ENCODE data around the gene TSPAN12. TPM values are rescaled to one million over a fixed set of nuclear protein-coding genes. Genes with fewer than 3 reads are reported as not detected.
A peak's percentile ranks its signal among the peaks of the same experiment; 100 is the strongest.

The TSPAN12 gene
- total RNA-seq, 1 experiment from 2014 or later: 17.3 TPM

DNA sequence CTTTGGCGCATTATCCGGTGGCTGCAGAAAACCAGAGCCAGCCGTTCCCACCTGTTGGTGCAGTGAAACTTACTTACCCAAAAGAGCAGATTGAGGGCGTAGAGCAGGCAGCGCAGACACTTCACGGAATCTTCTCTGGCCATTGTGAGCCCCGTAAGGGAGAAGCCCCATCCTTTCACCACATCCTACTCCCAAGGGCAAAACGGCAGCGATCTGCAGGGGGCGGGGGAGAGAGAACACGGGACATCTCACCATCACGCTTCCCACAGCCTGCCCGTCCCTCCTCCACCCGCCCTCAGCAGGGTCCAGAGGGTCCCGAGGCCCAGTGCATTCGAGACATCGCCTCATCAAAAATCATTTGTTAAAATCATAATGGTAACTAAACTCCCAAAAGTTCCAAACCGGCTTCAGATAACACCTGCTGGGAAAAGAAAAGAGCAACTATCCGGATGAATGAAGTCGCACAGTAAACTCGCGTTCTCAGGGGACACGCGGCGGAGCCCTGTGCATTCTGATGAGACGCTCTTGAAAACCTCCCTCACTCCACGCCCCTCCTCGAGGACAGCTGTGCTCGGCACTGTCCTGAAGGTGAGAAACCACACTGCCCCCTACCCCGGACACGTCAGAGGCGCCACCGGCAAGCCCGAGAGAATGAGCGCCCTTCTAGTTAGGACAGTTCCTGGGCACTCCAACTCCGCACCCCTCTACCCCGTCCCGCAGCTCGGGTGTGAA is 1.2 kb downstream of the TSPAN12 start (continued):
- TF ChIP-seq, protein P1, sequence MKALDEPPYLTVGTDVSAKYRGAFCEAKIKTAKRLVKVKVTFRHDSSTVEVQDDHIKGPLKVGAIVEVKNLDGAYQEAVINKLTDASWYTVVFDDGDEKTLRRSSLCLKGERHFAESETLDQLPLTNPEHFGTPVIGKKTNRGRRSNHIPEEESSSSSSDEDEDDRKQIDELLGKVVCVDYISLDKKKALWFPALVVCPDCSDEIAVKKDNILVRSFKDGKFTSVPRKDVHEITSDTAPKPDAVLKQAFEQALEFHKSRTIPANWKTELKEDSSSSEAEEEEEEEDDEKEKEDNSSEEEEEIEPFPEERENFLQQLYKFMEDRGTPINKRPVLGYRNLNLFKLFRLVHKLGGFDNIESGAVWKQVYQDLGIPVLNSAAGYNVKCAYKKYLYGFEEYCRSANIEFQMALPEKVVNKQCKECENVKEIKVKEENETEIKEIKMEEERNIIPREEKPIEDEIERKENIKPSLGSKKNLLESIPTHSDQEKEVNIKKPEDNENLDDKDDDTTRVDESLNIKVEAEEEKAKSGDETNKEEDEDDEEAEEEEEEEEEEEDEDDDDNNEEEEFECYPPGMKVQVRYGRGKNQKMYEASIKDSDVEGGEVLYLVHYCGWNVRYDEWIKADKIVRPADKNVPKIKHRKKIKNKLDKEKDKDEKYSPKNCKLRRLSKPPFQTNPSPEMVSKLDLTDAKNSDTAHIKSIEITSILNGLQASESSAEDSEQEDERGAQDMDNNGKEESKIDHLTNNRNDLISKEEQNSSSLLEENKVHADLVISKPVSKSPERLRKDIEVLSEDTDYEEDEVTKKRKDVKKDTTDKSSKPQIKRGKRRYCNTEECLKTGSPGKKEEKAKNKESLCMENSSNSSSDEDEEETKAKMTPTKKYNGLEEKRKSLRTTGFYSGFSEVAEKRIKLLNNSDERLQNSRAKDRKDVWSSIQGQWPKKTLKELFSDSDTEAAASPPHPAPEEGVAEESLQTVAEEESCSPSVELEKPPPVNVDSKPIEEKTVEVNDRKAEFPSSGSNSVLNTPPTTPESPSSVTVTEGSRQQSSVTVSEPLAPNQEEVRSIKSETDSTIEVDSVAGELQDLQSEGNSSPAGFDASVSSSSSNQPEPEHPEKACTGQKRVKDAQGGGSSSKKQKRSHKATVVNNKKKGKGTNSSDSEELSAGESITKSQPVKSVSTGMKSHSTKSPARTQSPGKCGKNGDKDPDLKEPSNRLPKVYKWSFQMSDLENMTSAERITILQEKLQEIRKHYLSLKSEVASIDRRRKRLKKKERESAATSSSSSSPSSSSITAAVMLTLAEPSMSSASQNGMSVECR (CRISPR knock-in tag; IDR thresholded peaks at IDR 0.05; ENCODE audit: borderline replicate concordance): 0 out of 2 replicates have a peak, but pooled peaks have one; percentile 37
- TF ChIP-seq ZNF263 (CRISPR knock-in tag; IDR thresholded peaks at IDR 0.05; ENCODE audit: low read depth) (no peak), TEAD1 (CRISPR knock-in tag; IDR thresholded peaks at IDR 0.05) (peak; percentile 55; the same call in 1 of the 2 replicates), ZBTB21 (CRISPR knock-in tag; IDR thresholded peaks at IDR 0.05; ENCODE audit: borderline replicate concordance) (no peak), SMAD3 (CRISPR knock-in tag; IDR thresholded peaks at IDR 0.05; ENCODE audit: borderline replicate concordance) (0 out of 2 replicates have a peak, but pooled peaks have one; percentile 22), JAZF1 (CRISPR knock-in tag; IDR thresholded peaks at IDR 0.05) (no peak), ZNF138 (CRISPR knock-in tag; conservative IDR thresholded peaks at IDR 0.05) (no peak)
- TF ChIP-seq, protein P2, sequence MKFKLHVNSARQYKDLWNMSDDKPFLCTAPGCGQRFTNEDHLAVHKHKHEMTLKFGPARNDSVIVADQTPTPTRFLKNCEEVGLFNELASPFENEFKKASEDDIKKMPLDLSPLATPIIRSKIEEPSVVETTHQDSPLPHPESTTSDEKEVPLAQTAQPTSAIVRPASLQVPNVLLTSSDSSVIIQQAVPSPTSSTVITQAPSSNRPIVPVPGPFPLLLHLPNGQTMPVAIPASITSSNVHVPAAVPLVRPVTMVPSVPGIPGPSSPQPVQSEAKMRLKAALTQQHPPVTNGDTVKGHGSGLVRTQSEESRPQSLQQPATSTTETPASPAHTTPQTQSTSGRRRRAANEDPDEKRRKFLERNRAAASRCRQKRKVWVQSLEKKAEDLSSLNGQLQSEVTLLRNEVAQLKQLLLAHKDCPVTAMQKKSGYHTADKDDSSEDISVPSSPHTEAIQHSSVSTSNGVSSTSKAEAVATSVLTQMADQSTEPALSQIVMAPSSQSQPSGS (CRISPR knock-in tag; IDR thresholded peaks at IDR 0.05; ENCODE audit: borderline replicate concordance, low read depth): no peak
- TF ChIP-seq, protein P3, sequence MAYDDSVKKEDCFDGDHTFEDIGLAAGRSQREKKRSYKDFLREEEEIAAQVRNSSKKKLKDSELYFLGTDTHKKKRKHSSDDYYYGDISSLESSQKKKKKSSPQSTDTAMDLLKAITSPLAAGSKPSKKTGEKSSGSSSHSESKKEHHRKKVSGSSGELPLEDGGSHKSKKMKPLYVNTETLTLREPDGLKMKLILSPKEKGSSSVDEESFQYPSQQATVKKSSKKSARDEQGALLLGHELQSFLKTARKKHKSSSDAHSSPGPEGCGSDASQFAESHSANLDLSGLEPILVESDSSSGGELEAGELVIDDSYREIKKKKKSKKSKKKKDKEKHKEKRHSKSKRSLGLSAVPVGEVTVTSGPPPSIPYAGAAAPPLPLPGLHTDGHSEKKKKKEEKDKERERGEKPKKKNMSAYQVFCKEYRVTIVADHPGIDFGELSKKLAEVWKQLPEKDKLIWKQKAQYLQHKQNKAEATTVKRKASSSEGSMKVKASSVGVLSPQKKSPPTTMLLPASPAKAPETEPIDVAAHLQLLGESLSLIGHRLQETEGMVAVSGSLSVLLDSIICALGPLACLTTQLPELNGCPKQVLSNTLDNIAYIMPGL (CRISPR knock-in tag; IDR thresholded peaks at IDR 0.05): no peak
- TF ChIP-seq, protein P4, sequence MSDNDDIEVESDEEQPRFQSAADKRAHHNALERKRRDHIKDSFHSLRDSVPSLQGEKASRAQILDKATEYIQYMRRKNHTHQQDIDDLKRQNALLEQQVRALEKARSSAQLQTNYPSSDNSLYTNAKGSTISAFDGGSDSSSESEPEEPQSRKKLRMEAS (CRISPR knock-in tag; IDR thresholded peaks at IDR 0.05): no peak

DNA sequence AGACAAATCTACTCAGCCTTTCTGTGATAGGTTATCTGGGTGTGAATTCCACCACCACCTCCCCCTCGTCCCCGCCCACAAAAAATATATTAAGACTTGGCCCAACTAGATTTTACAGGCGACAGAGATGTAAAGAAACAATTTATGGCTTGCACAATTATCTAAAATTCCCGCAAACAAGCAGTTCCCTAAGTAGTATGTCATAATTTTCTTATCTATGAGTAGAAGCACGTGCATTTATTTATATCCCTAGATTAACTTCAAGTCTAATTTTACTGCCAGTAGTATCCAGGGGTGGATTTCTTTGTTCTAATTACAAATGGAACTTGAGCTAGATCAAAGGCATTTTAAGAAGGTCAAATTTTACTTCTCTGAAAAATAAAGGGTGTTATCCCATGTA is 1.7 kb downstream of the TSPAN12 start:
- H3K27ac Mint-ChIP-seq: no peak overlapping the region
- peaks cover 31% of the 10 kb centered on the region for H3K4me1 Mint-ChIP-seq
- ChIA-PET CTCF (interaction anchor here (0.7 to 1.3 kb wide), 2 partner anchors 9 to 64 kb away, joined by 4 read pairs; no protein-coding TSS in a partner anchor), POLR2A (no interaction called here)
- no peaks in the 10 kb centered on the region for H3K9me3 Mint-ChIP-seq
- peaks cover 3% of the 10 kb centered on the region for H3K36me3 Mint-ChIP-seq
- H3K4me3 Mint-ChIP-seq: peak overlapping the region; percentile 92
- DNase-seq (ENCODE audit: low spot score) (no peak), ATAC-seq (no peak)
- H3K27me3 Mint-ChIP-seq (ENCODE audit: low read depth): peaks cover 3% of the 10 kb centered on the region; the same call in 1 of the 2 replicates
- TF ChIP-seq, protein P5, sequence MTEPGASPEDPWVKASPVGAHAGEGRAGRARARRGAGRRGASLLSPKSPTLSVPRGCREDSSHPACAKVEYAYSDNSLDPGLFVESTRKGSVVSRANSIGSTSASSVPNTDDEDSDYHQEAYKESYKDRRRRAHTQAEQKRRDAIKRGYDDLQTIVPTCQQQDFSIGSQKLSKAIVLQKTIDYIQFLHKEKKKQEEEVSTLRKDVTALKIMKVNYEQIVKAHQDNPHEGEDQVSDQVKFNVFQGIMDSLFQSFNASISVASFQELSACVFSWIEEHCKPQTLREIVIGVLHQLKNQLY (CRISPR knock-in tag; IDR thresholded peaks at IDR 0.05): no peak
- TF ChIP-seq, protein P6, sequence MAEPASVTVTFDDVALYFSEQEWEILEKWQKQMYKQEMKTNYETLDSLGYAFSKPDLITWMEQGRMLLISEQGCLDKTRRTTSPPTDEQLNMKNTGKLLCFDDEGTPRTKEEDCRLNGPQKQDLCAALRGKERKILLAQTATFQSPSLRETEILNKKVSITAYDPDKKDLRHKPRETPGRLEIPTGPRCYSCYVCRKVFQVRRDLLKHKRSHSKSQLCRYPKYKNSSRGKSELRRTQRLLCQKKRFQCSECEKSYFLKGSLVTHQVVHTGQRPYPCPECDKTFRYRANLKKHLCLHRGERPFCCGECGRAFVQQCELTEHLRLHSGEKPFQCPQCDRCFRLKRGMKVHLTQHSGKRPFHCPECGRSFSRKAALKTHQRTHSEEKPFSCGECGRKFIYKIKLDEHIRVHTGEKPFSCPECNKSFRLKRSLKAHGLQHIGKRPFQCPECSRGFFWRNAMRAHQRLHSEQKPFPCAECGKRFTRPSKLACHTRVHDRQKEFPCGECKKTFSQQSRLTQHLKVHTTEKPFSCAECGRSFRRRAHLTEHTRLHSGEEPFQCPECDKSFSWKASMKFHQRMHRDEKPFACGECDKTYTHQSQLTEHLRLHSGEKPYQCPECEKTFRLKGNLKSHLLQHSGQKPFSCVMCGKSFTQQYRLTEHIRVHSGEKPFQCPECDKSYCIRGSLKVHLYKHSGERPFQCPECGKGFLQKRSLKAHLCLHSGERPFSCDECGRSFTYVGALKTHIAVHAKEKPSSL (CRISPR knock-in tag; conservative IDR thresholded peaks at IDR 0.05): no peak
- TF ChIP-seq JUN (CRISPR knock-in tag; IDR thresholded peaks at IDR 0.05) (no peak), ZNF423 (CRISPR knock-in tag; IDR thresholded peaks at IDR 0.05) (no peak), TP53 (CRISPR knock-in tag; IDR thresholded peaks at IDR 0.05) (no peak), SP1 (CRISPR knock-in tag; conservative IDR thresholded peaks at IDR 0.05) (no peak), JAZF1 (CRISPR knock-in tag; IDR thresholded peaks at IDR 0.05) (no peak), ELF4 (CRISPR knock-in tag; IDR thresholded peaks at IDR 0.05; ENCODE audit: low read depth) (no peak), IRF2 (CRISPR knock-in tag; IDR thresholded peaks at IDR 0.05; ENCODE audit: borderline replicate concordance, low read depth) (no peak), CREM (CRISPR knock-in tag; IDR thresholded peaks at IDR 0.05) (no peak)
- TF ChIP-seq, protein P7, sequence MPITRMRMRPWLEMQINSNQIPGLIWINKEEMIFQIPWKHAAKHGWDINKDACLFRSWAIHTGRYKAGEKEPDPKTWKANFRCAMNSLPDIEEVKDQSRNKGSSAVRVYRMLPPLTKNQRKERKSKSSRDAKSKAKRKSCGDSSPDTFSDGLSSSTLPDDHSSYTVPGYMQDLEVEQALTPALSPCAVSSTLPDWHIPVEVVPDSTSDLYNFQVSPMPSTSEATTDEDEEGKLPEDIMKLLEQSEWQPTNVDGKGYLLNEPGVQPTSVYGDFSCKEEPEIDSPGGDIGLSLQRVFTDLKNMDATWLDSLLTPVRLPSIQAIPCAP (CRISPR knock-in tag; IDR thresholded peaks at IDR 0.05): no peak
- TF ChIP-seq, protein P4 (CRISPR knock-in tag; IDR thresholded peaks at IDR 0.05): no peak
